Heart right ventricle (tissue), 16 donors: ENCODE results near the gene CNST. TPM values are rescaled to one million over a fixed set of nuclear protein-coding genes. Genes with fewer than 3 reads are reported as not detected.

ENCODE experiments used
- ATAC-seq, 8 donors: fragments of 200-7000 bp; cut with Tn5 transposase; one replicate each; pipeline ENCODE4 v1.9.1; 2020; ENCODE audit warnings: mild to moderate bottlenecking in 8 of 8, moderate library complexity in 8 of 8, moderate number of reproducible peaks in 1 of 8
- DNase-seq, 2 donors: peaks; one replicate each; pipeline ENCODE4 v3.0.0-alpha.2; 2020
- H3K27ac ChIP-seq, 10 donors: fragments of 200-600 bp; sonication (generic) in 2 of 10; one replicate each; pipeline versions ENCODE4 v1.5.0 to v1.8.0; 2020 to 2022; ENCODE audit warnings: mild to moderate bottlenecking in 3 of 10
- H3K27me3 ChIP-seq, 7 donors: fragments of 200-600 bp; one replicate each; pipeline ENCODE4 v1.8.0; 2021 to 2022; ENCODE audit warnings: mild to moderate bottlenecking in 2 of 7
- H3K36me3 ChIP-seq, 9 donors: fragments of 200-600 bp; sonication (generic) in 1 of 9; one replicate each; pipeline versions ENCODE4 v1.5.0 to v1.8.0; 2020 to 2022; ENCODE audit warnings: mild to moderate bottlenecking in 2 of 9
- H3K4me1 ChIP-seq, 9 donors: fragments of 200-600 bp; sonication (generic) in 1 of 9; one replicate each; pipeline versions ENCODE4 v1.5.0 to v1.8.0; 2020 to 2022; ENCODE audit warnings: mild to moderate bottlenecking in 4 of 9
- H3K4me3 ChIP-seq, 10 donors: fragments of 200-600 bp; sonication (generic) in 2 of 10; one replicate each; pipeline versions ENCODE4 v1.5.0 to v1.8.0; 2020 to 2022; ENCODE audit warnings: mild to moderate bottlenecking in 7 of 10, moderate library complexity in 2 of 10
- H3K9me3 ChIP-seq, 11 donors: fragments of 200-600 bp in 10 of 11; sonication (generic) in 2 of 11; one replicate each; pipeline versions ENCODE4 v1.5.0 to v1.8.0; 2013 to 2022; ENCODE audit warnings: mild to moderate bottlenecking in 2 of 11, control low read depth in 1 of 11, moderate library complexity in 1 of 11
- WGBS, 2 donors: extraction: QIAGEN DNeasy Blood & Tissue Kit; methylation state at CpG; one replicate each; pipeline ENCODE4 v1.1.7; 2013; ENCODE audit warnings: inconsistent platforms in 1 of 2; 5-methylcytosine and 5-hydroxymethylcytosine counted together
- intact Hi-C, 10 donors: fragments of 100-400 bp; cut with DNase I; formaldehyde crosslinking; loops; one replicate each; pipeline versions ENCODE4 v1.11.1 to v1.14.2; 2022
- polyA plus RNA-seq, 2 donors: library from polyadenylated mRNA; stranded (reverse); fragments of 200-250 nt; gene quantifications; one replicate each; pipeline ENCODE4 v1.2.3, GENCODE V29; 2013
- total RNA-seq, 10 donors: library from RNA; stranded (reverse); fragmentation: NEBNext Ultra II Directional in 3 of 10; extraction: Animal tissue kit (Norgen Biotek cat#: 25700) in 3 of 10; gene quantifications; one replicate each; pipeline versions ENCODE4 v1.2.1 to v1.2.4, GENCODE V29; 2021 to 2023
- TF ChIP-seq, protein P1 (sequence below), 9 donors: fragments of 200-600 bp; sonication (generic) in 2 of 9; IDR thresholded peaks; one replicate each; pipeline versions ENCODE4 v1.5.0 to v1.8.0; 2021 to 2022; ENCODE audit warnings: antibody characterized with exemption in 9 of 9, mild to moderate bottlenecking in 5 of 9, moderate library complexity in 1 of 9
- donor health status: Arrhythmogenic right ventricular cardiomyopathy.
- donor health status: ischemic (EF 13 %, LVEDD 7.1; RV severe dilation, severe dysfunction).
- donor health status: healthy with polysubstance abuse.
- donor health status: DM: no; HTN: yes; CAD: no.
- donor health status: DM: no; HTN: no; CAD: no.
- donor health status: ischemic (EF 25% LVEDD 6.9; RV normal size, moderate dysfunction).
- donor health status: ischemic (EF 25% LVEDD 5.7; RV mildly dilated, moderate dysfunction).
- donor health status: healthy.
- donor health status: DM: yes; HTN: yes; CAD: no.
- donor health status: Ischemic cardiomyopathy.
- donor health status: ischemic (EF 35%, LVEDD 5.7; RV mildly dilated, moderate dysfunction).
- donor health status: nonischemic (EF 11% LVEDD 7.7; RV severe dilation, severe dysfunction).
- donor health status: DM: yes; HTN: yes; CAD: no.
- donor health status: PGD.
- donor health status: ischemic (EF 29% LVEDD 5.4; RV normal size, mild dysfunction).
- donor health status: nonischemic (EF 23%, LVEDD 6.1; RV moderate dilation, normal function).

CNST gene
- total and polyA plus RNA-seq, 12 donors, result 5.6 to 24.4 (median 14.7) TPM

DNA sequence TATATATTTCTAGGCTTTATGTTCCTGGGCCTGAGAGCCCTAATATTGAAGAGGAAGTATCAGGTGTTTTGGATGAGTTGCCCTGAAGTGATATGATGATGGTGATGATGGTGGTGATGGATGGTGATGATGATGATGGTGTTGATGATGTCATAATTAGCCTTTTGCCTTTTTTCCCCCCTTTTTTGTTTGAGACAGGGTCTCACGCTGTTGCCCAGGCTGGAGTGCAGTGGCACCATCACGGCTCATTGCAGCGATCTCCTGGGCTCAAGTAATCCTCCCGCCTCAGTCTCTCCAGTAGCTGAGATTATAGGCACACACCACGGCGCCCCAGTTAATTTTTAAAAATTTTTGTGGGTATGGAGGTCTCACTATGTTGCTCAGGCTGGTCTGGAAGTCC is 76.5 kb downstream of the CNST start:
- peaks cover 0 to 35% (median 11%) of the 10 kb centered on the region in 9 donors for H3K4me1 ChIP-seq
- no peak overlapping the region for H3K27ac ChIP-seq
- H3K27me3 ChIP-seq, result no peaks in the 10 kb centered on the region
- H3K4me3 ChIP-seq, result no peak overlapping the region
- DNase-seq (no peak), ATAC-seq (no peak)
- WGBS, 2 donors, result 97% methylated on average over 6 of the region's 6 CpGs
- TF ChIP-seq, protein P1, sequence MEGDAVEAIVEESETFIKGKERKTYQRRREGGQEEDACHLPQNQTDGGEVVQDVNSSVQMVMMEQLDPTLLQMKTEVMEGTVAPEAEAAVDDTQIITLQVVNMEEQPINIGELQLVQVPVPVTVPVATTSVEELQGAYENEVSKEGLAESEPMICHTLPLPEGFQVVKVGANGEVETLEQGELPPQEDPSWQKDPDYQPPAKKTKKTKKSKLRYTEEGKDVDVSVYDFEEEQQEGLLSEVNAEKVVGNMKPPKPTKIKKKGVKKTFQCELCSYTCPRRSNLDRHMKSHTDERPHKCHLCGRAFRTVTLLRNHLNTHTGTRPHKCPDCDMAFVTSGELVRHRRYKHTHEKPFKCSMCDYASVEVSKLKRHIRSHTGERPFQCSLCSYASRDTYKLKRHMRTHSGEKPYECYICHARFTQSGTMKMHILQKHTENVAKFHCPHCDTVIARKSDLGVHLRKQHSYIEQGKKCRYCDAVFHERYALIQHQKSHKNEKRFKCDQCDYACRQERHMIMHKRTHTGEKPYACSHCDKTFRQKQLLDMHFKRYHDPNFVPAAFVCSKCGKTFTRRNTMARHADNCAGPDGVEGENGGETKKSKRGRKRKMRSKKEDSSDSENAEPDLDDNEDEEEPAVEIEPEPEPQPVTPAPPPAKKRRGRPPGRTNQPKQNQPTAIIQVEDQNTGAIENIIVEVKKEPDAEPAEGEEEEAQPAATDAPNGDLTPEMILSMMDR (IDR thresholded peaks at IDR 0.05), result no peak
- H3K36me3 ChIP-seq, result peaks cover 0 to 66% (median under 1%) of the 10 kb centered on the region in 9 donors
- no peaks in the 10 kb centered on the region for H3K9me3 ChIP-seq
- intact Hi-C loops, result loop anchor here in 4 of 10 donors (5.0 to 10.0 kb wide), 3 partner anchors 52 to 78 kb away; partner anchors contain the start of genes CNST (in 3 of the 4) and TFB2M (in 3 of the 4)

DNA sequence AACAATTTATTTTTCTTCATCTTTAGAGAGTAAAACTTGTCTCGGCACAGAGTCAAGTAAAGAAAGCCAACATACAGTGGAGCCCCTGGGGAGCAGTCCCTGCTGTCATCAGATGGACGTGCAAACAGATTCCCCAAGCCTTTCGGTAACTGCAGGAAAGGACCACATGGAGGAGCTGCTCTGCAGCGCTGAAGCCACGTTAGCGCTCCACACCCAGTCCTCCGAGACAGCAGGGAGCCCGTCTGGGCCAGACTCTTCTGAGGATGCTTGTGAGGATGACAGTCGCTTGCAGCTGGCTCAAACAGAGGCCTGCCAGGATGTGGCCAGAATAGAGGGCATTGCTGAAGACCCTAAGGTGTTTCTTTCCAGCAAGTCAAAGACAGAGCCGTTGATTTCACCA is 80.9 kb downstream of the CNST start:
- 22 to 26% methylated on average over 10 of the region's 10 CpGs for WGBS, 2 donors
- ATAC-seq (peak; percentile 91 to 97 (median 95)), DNase-seq (peak; percentile 69 to 76)
- H3K36me3 ChIP-seq, result peaks cover 0 to 75% (median 6%) of the 10 kb centered on the region in 9 donors
- no peaks in the 10 kb centered on the region for H3K27me3 ChIP-seq
- peaks cover 0 to 32% (median 12%) of the 10 kb centered on the region in 9 donors for H3K4me1 ChIP-seq
- intact Hi-C loops, result loop anchor here in 7 of 10 donors (2.0 to 10.0 kb wide), 7 partner anchors 35 to 82 kb away; partner anchors contain the start of genes CNST (in 4 of the 7) and TFB2M (in 4 of the 7)
- TF ChIP-seq, protein P1 (IDR thresholded peaks at IDR 0.05), result peak; percentile 35 to 79 (median 66)
- peak overlapping the region in 9 of 10 donors; percentile 9 to 53 (median 37) for H3K4me3 ChIP-seq
- H3K9me3 ChIP-seq, result no peaks in the 10 kb centered on the region
- H3K27ac ChIP-seq, result peak overlapping the region in 8 of 10 donors; percentile 21 to 76 (median 60)

- no peak for DNase-seq
- peak in 7 of 8 donors; percentile 31 to 66 (median 53) for ATAC-seq
- peaks cover 0 to 30% (median 12%) of the 10 kb centered on the region in 9 donors for H3K4me1 ChIP-seq
- peak overlapping the region in 9 of 10 donors; percentile 9 to 53 (median 37) for H3K4me3 ChIP-seq
- intact Hi-C loops, result loop anchor here in 7 of 10 donors (2.0 to 10.0 kb wide), 7 partner anchors 35 to 83 kb away; partner anchors contain the start of genes CNST (in 4 of the 7) and TFB2M (in 4 of the 7)
- H3K36me3 ChIP-seq, result peaks cover 0 to 71% (median 6%) of the 10 kb centered on the region in 9 donors
- 66% methylated on average over 8 of the region's 8 CpGs for WGBS, 2 donors
- peak overlapping the region in 8 of 10 donors; percentile 21 to 76 (median 60) for H3K27ac ChIP-seq
- TF ChIP-seq, protein P1 (IDR thresholded peaks at IDR 0.05), result no peak
- no peaks in the 10 kb centered on the region for H3K27me3 ChIP-seq
- H3K9me3 ChIP-seq, result no peaks in the 10 kb centered on the region
These were observed 81.3 kb downstream of the CNST start for GRCh38 chr1:246647513-246647912.

DNA sequence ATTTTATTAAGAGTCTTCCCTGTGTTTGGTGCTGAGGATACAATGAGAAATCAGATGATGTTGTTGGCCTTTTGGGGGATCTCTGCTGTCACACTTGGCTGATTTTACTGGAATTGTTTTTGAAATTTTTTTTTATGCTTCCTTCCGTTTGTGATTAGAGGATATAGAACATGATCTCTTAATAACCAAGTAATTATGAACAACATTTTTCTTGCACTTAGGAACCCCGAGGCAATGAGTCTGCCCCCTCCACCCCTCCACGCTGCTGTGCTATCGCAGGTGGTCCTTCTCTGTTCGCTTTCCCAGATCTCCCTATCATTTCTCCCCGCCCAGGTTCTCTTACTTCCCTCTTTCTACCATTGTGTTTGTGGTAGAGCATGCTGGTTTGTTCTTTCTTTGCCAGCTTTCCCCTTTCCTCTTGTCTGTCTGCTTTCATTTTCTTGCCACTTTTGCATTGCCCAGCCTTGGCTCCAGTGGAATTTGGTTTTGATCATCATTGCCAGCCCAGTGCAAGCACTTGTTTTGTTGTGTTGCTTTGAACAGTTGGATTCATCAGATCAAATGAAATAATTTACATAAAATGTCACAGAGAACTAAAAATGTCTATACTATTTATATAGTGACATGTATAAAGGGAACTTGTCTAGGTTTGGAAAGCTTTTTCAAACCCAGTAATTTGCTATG is 84.9 kb downstream of the CNST start:
- no peak for ATAC-seq
- H3K9me3 ChIP-seq, result no peaks in the 10 kb centered on the region
- H3K4me1 ChIP-seq, result peaks cover 0 to 37% (median 12%) of the 10 kb centered on the region in 9 donors
- no peak for DNase-seq
- no peaks in the 10 kb centered on the region for H3K27me3 ChIP-seq
- H3K36me3 ChIP-seq, result peaks cover 0 to 70% (median 10%) of the 10 kb centered on the region in 9 donors
- peak overlapping the region in 5 of 10 donors; percentile 7 to 53 (median 47) for H3K4me3 ChIP-seq
- 47 to 58% methylated on average over 6 of the region's 6 CpGs for WGBS, 2 donors
- peak overlapping the region in 6 of 10 donors; percentile 2 to 55 (median 20) for H3K27ac ChIP-seq
- TF ChIP-seq, protein P1 (IDR thresholded peaks at IDR 0.05), result no peak
- intact Hi-C loops, result no loop called here
